NCI-H1048 (cell line): ENCODE measurements around the gene MSI1.

ENCODE experiments used
- DNase-seq: peaks from one replicate; lab custom pipeline; 2025; lab: John Stamatoyannopoulos, UW

Gene MSI1

GRCh38 chr12:120368789-120369602 lies at the start of gene MSI1:
Gene MSI1, minus strand, starts transcription at chr12:120369164. Its CDS starts 73 bp downstream, at chr12:120369091.
- no peak for DNase-seq

GRCh38 chr12:120417917-120418580 lies 49.1 kb upstream of the MSI1 start:
- no peak for DNase-seq

GRCh38 chr12:120416490-120417216 lies 47.7 kb upstream of the MSI1 start:
- no peak for DNase-seq

GRCh38 chr12:120413901-120414695 lies 45.1 kb upstream of the MSI1 start:
- no peak for DNase-seq

- no peak for DNase-seq
Observed at GRCh38 chr12:120412421-120412820, 43.5 kb upstream of the MSI1 start.

GRCh38 chr12:120408771-120409170 lies 39.8 kb upstream of the MSI1 start:
- no peak for DNase-seq

- DNase-seq = no peak
Observed at GRCh38 chr12:120406553-120406952, 37.6 kb upstream of the MSI1 start.

GRCh38 chr12:120406069-120406468 lies 37.1 kb upstream of the MSI1 start:
- DNase-seq = no peak

GRCh38 chr12:120404271-120404670 lies 35.3 kb upstream of the MSI1 start:
- DNase-seq = no peak

GRCh38 chr12:120403869-120404268 lies 34.9 kb upstream of the MSI1 start:
- no peak for DNase-seq

GRCh38 chr12:120402217-120402616 lies 33.3 kb upstream of the MSI1 start:
- DNase-seq = no peak

GRCh38 chr12:120399531-120399930 lies 30.6 kb upstream of the MSI1 start:
- DNase-seq = no peak

GRCh38 chr12:120397824-120398540 lies 29.0 kb upstream of the MSI1 start:
- no peak for DNase-seq

GRCh38 chr12:120394483-120395367 lies 25.8 kb upstream of the MSI1 start:
- no peak for DNase-seq

GRCh38 chr12:120390540-120391120 lies 21.7 kb upstream of the MSI1 start:
- no peak for DNase-seq

- DNase-seq = no peak
Observed at GRCh38 chr12:120388691-120389481, 19.9 kb upstream of the MSI1 start.

- no peak for DNase-seq
Observed at GRCh38 chr12:120381752-120382419, 12.9 kb upstream of the MSI1 start.

GRCh38 chr12:120378036-120378435 lies 9.1 kb upstream of the MSI1 start:
- DNase-seq = no peak

GRCh38 chr12:120377611-120378010 lies 8.6 kb upstream of the MSI1 start:
- DNase-seq = no peak
